ENCODE data around the gene UBE2D3. TPM values are rescaled to one million over a fixed set of nuclear protein-coding genes. Genes with fewer than 3 reads are reported as not detected.

UBE2D3 gene
- total and polyA plus RNA-seq, 8 donors, result 143 to 398 (median 277) TPM

DNA sequence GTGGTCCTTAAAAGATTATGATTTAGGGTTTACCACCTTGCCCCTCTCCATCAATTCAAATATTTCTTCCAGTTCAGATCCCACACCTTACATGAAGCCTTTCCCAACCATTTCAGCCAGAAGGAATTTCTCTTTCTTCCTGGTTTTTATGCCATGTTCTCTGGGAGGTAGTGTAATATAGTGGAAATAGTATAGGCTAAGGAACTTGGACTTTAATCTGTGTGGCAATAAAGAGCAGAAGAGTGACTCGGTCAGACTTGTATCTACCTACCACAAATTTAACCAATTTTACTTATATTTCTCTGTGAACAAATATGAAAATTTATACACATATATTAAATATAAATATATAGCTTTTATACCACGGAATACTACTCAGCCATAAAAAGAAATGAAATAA lies 23.0 kb upstream of the UBE2D3 start:
- Histone ChIP-seq H3K9me3 (no peaks in the 10 kb centered on the region), H3K27ac (no peak overlapping the region), H3K27me3 (no peaks in the 10 kb centered on the region), H3K36me3 (no peaks in the 10 kb centered on the region), H3K4me1 (no peaks in the 10 kb centered on the region), H3K4me3 (no peak overlapping the region)
- no peak for DNase-seq
- 93 to 98% (median 94%) methylated on average over 2 of the region's 2 CpGs for WGBS, 5 donors
- intact Hi-C loops (cut with DNase I; ENCODE audit: low total_unique reads), result no loop called here
- TF ChIP-seq POLR2A (IDR thresholded peaks at IDR 0.05) (no peak), EP300 (IDR thresholded peaks at IDR 0.05) (no peak), POLR2AphosphoS5 (IDR thresholded peaks at IDR 0.05) (no peak)
- TF ChIP-seq, protein P1, sequence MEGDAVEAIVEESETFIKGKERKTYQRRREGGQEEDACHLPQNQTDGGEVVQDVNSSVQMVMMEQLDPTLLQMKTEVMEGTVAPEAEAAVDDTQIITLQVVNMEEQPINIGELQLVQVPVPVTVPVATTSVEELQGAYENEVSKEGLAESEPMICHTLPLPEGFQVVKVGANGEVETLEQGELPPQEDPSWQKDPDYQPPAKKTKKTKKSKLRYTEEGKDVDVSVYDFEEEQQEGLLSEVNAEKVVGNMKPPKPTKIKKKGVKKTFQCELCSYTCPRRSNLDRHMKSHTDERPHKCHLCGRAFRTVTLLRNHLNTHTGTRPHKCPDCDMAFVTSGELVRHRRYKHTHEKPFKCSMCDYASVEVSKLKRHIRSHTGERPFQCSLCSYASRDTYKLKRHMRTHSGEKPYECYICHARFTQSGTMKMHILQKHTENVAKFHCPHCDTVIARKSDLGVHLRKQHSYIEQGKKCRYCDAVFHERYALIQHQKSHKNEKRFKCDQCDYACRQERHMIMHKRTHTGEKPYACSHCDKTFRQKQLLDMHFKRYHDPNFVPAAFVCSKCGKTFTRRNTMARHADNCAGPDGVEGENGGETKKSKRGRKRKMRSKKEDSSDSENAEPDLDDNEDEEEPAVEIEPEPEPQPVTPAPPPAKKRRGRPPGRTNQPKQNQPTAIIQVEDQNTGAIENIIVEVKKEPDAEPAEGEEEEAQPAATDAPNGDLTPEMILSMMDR (IDR thresholded peaks at IDR 0.05), result no peak

DNA sequence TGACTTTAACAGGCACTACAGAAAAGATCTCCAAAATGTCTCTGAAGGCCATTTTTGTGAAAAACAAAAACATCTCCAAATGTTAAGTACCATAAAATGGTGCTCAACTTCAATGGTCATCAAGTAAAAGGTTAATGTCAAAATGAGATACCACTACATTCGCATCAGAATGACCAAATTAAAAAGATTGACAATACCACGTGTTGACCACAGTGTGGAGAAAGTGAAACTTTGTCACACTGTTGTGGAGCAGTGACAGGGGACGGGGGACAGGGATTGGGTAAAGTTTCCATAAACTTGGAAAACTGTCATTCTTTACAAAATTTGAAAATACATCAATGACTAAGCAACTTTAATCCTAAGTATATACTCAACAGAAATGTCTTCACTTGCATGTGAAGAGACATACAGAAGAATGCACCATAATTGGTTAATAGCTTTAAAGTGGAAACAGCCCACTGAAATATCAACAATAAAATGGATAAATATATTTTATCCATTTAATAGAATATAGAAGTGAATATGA lies 22.3 kb upstream of the UBE2D3 start:
- H3K4me3 ChIP-seq, result no peak overlapping the region
- no peaks in the 10 kb centered on the region for H3K4me1 ChIP-seq
- no peaks in the 10 kb centered on the region for H3K36me3 ChIP-seq
- no peak for DNase-seq
- intact Hi-C loops (cut with DNase I; ENCODE audit: low total_unique reads), result no loop called here
- no peak overlapping the region for H3K27ac ChIP-seq
- WGBS, 5 donors, result 75 to 82% (median 78%) methylated on average over 3 of the region's 3 CpGs
- H3K27me3 ChIP-seq, result no peaks in the 10 kb centered on the region
- TF ChIP-seq EP300 (IDR thresholded peaks at IDR 0.05) (no peak), POLR2A (IDR thresholded peaks at IDR 0.05) (no peak), POLR2AphosphoS5 (IDR thresholded peaks at IDR 0.05) (no peak)
- TF ChIP-seq, protein P1 (IDR thresholded peaks at IDR 0.05), result no peak
- no peaks in the 10 kb centered on the region for H3K9me3 ChIP-seq

DNA sequence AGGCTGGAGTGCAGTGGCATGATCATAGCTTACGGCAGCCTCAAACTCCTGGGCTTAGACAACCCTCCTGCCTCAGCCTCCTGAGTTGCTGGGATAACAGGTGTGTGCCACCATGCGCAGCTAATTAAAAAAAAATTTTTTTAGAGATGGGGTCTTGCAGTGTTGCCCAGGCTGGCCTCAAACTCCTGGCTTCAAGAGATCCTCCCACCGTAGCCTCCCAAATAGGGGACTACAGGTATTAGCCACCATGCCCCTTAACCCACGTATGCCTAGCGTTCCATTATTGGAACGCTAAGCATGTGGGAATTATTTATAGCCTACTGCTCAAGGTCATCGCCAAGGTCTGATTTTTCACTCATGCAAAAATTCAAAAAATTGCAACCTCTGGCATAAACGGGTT lies 20.3 kb upstream of the UBE2D3 start:
- intact Hi-C loops (cut with DNase I; ENCODE audit: low total_unique reads), result no loop called here
- WGBS, 5 donors, result 97 to 98% (median 98%) methylated on average over 8 of the region's 8 CpGs
- Histone ChIP-seq H3K4me3 (no peak overlapping the region), H3K9me3 (no peaks in the 10 kb centered on the region), H3K27me3 (no peaks in the 10 kb centered on the region), H3K27ac (no peak overlapping the region), H3K36me3 (no peaks in the 10 kb centered on the region), H3K4me1 (no peaks in the 10 kb centered on the region)
- DNase-seq, result no peak
- TF ChIP-seq EP300 (IDR thresholded peaks at IDR 0.05) (no peak), POLR2A (IDR thresholded peaks at IDR 0.05) (no peak), POLR2AphosphoS5 (IDR thresholded peaks at IDR 0.05) (no peak)
- TF ChIP-seq, protein P1 (IDR thresholded peaks at IDR 0.05), result no peak

DNA sequence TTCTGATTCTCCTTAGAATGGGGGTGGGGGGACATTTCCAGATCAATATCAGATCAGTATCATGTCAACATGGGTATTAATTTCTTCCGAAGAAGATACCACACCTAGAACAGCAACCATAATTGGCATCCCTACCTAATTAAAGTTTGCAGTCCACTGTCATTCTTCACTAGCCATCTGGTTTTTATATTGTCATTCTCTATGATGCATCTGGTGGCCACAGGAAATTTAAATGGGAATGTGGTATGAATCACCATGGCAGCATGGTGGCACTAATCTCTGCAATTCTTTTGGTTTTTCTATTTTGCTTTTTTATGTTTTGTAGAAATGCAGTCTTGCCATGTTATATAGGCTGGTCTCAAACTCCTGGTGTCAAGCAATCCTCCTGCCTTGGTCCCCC lies 16.6 kb upstream of the UBE2D3 start:
- Histone ChIP-seq H3K4me3 (no peak overlapping the region), H3K27me3 (no peaks in the 10 kb centered on the region), H3K9me3 (no peaks in the 10 kb centered on the region), H3K27ac (no peak overlapping the region), H3K4me1 (no peaks in the 10 kb centered on the region), H3K36me3 (no peaks in the 10 kb centered on the region)
- WGBS, 5 donors, result 90 to 100% (median 96%) methylated on average over 1 of the region's 1 CpG
- intact Hi-C loops (cut with DNase I; ENCODE audit: low total_unique reads), result no loop called here
- no peak for DNase-seq
- TF ChIP-seq EP300 (IDR thresholded peaks at IDR 0.05), result no peak
- no peak for TF ChIP-seq POLR2AphosphoS5 (IDR thresholded peaks at IDR 0.05)
- TF ChIP-seq POLR2A (IDR thresholded peaks at IDR 0.05), result no peak
- TF ChIP-seq, protein P1 (IDR thresholded peaks at IDR 0.05), result no peak
